Measurements from ENCODE around the gene FAM53B. TPM values are rescaled to one million over a fixed set of nuclear protein-coding genes. Genes with fewer than 3 reads are reported as not detected.
A peak's percentile ranks its signal among the peaks of the same experiment; 100 is the strongest.
"Not testable (repeated sequence)": the region's sequence is repeated elsewhere in the genome, so short reads cannot be mapped to it uniquely, and the experiment has no call there.

The FAM53B gene
- total RNA-seq, 2 experiments from 2014 or later = 8.7 to 9.6 TPM

DNA sequence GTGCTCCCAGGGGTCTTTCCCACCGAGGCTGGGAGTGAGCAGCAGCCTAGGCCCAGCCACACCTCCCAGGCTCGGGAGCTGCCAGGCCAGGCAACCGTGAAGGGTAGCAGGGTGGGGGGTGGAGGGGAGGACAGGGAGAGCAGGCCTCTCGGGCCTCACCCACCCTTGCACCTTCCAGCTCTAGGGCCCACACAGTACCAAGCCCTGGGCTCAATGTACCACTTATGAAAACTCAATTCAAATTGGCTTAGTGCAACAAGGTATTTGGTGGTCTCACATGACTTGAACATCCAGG, 127.4 kb downstream of the FAM53B start:
- no peak overlapping the region for H3K27ac Mint-ChIP-seq
- no peaks in the 10 kb centered on the region for H3K36me3 Mint-ChIP-seq
- peaks cover 40% of the 10 kb centered on the region for H3K4me1 Mint-ChIP-seq
- H3K4me3 Mint-ChIP-seq = no peak overlapping the region
- DNase-seq = no peak
- H3K9me3 Mint-ChIP-seq = no peaks in the 10 kb centered on the region
- no peaks in the 10 kb centered on the region for H3K27me3 Mint-ChIP-seq

DNA sequence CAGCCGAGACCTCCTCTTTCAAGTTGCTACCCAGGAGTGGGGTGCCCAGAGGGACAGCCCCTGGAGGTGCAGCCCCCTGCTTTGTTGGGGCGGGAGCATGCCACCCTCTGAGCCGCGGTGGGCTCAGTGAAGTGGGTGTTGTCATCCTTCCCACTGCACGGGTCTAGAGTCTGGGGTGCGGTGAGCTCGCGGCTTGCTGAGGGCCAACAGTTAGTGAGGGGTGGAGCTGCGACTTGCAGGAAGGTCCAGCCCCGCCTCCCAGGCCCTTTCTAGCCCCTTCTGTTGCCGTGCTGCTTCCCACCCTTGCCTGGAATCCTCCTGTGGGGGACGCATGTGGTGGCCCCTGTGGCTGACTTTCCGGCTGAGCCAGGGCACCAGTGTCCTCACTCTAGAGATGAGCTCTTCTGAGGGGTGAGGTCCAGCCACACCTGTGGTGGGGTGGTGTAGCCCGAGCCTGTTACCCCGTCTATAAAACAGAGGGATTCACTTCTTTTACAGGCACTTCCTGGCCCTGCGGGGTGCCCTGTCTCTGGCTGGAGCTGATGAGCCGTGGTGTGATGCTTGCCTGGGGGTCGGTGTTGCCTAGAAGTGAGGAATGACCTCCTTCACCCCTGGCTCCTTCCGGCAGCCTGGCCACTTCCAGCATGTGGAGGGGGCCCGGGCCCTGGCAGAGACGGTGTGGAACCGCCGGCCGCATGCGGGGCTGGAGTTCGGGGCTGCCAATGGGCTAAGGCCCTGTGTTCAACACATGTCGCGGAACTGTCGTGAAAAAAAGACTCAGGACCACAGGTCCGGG, 127.9 kb downstream of the FAM53B start:
- no peaks in the 10 kb centered on the region for H3K36me3 Mint-ChIP-seq
- no peak overlapping the region for H3K4me3 Mint-ChIP-seq
- no peak overlapping the region for H3K27ac Mint-ChIP-seq
- H3K27me3 Mint-ChIP-seq = no peaks in the 10 kb centered on the region
- no peaks in the 10 kb centered on the region for H3K9me3 Mint-ChIP-seq
- DNase-seq = no peak
- H3K4me1 Mint-ChIP-seq = peaks cover 45% of the 10 kb centered on the region

DNA sequence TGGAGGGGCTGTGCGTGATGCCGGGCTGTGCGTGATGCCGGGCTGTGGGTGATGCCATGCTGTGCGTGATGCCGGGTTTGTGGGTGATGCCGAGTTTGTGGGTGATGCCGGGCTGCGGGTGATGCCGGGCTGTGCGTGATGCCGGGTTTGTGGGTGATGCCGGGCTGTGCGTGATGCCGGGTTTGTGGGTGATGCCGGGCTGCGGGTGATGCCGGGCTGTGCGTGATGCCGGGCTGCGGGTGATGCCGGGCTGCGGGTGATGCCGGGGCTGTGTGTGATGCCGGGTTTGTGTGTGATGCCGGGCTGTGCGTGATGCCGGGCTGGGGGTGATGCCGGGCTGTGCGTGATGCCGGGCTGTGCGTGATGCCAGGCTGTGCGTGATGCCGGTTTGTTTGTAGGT, 128.9 kb downstream of the FAM53B start:
- no peak overlapping the region for H3K27ac Mint-ChIP-seq
- peaks cover 47% of the 10 kb centered on the region for H3K4me1 Mint-ChIP-seq
- H3K4me3 Mint-ChIP-seq = no peak overlapping the region
- H3K36me3 Mint-ChIP-seq = no peaks in the 10 kb centered on the region
- H3K9me3 Mint-ChIP-seq = no peaks in the 10 kb centered on the region
- no peak for DNase-seq
- no peaks in the 10 kb centered on the region for H3K27me3 Mint-ChIP-seq

DNA sequence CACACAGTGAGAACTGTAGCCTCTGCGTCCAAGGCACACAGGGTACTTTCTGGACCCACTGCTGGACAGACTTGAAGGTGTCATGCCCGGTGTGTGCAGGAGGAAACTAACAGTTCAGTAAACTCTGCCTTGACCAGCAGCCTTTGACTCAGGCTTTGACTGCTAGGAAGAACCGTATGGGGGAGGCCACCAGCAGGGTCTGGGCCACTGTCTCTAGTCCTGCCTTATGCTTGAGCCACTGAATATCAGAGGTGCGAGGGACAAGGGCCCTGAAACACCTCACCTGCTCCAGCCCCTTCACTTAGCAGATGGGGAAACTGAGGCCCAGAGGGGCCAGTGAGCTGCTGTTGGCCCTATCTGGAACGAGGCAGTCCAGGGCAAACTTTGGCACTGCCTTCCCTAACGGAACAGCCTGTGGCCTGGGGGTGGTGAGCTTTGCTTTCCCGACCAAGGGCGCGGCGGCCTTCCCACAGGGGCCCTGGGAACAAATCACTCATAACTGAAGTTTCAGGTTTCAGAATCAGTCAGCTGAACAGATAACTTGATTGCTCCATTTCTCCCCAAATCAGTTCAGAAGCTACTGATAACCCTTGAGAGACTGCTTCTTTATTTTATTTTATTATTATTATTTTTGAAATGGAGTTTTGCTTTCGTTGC, 130.0 kb downstream of the FAM53B start:
- H3K9me3 Mint-ChIP-seq = no peaks in the 10 kb centered on the region
- peak; percentile 78 for DNase-seq
- no peak overlapping the region for H3K4me3 Mint-ChIP-seq

DNA sequence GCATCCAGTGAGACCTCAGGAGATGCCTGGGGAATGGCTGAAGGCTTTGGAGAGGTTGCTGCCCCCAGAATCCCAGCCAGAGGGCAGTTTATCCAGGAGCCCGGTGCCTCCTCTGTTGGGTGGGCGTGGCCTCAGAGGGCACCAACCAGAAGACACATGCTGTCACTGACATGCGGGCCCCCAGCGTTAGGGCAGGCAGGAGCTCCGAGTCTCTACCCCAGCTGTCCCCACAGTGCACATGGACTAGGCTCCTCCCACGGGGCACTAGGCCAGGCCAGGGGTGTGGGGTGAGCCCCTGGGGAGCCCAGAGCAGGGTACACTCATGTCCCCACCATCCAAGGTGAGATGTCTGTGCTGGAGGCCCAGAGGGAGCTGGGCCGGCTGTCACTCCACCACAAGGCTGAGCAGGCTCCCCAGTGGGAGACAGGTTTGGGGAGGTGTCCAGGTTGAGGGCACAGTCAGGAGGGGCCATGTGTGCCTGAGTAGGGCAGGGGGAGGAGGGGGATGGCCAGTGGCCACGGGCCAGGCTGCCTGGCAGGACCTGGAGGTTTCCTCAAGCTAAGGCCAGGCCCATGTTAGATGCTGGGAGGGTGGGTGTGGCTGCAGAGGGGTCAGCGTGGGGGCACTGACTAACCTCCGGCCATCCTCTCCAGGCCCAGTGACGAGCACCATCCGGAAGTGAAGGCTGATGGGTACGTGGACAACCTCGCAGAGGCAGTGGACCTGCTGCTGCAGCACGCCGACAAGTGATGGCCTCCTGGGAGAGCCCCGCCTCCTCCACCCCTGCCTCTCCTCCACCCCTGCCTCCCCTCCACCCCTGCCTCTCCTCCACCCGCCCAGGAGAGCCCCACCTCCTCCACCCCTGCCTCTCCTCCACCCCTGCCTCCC, 131.3 kb downstream of the FAM53B start:
- Mint-ChIP-seq H3K36me3 (no peaks in the 10 kb centered on the region), H3K9me3 (no peaks in the 10 kb centered on the region), H3K4me3 (no peak overlapping the region), H3K27me3 (no peaks in the 10 kb centered on the region), H3K27ac (no peak overlapping the region), H3K4me1 (peaks cover 33% of the 10 kb centered on the region)
- peak; percentile 32 for DNase-seq

More for the DNA sequence above, 130.0 kb downstream of the FAM53B start:
- Mint-ChIP-seq H3K27me3 (no peaks in the 10 kb centered on the region), H3K36me3 (no peaks in the 10 kb centered on the region), H3K27ac (no peak overlapping the region), H3K4me1 (peaks cover 39% of the 10 kb centered on the region)

DNA sequence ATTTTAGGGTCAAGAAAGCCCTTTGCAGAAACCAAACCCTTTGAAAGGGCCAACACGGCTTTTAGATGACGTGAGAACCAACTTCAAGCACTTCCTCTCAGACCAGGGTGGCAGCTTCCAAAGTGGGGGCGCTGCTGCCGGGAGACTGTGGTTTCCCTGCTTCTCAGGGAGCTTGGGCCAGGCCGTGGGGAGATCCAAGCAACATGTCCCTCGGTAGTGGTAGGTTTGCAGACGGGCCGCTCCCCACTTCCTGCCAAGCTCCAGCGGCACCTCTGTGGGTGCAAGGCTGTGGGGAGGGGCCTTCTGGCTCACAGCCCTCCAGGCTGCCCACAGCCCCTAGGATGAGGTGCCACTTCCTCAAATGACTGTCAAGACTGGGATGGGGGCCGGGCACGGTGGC, 132.4 kb downstream of the FAM53B start:
- Mint-ChIP-seq H3K4me1 (peaks cover 32% of the 10 kb centered on the region), H3K36me3 (no peaks in the 10 kb centered on the region), H3K27ac (no peak overlapping the region), H3K9me3 (no peaks in the 10 kb centered on the region), H3K4me3 (no peak overlapping the region), H3K27me3 (no peaks in the 10 kb centered on the region)
- DNase-seq = peak; percentile 34

DNA sequence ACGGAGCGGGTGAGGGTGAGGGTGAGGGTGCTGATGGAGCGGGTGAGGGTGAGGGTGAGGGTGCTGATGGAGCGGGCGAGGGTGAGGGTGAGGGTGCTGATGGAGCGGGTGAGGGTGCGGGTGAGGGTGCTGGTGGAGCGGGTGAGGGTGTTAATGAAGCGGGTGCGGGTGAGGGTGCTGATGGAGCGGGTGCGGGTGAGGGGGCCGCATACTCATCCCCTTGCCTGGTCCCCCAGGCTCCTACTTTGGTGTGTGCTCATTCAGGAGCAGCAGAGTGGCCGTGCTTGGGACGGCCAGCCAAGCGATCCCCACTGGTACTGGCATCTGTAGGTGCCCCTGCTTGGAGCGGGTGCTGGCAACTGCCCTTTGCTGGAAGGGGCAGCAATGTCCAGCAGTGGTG, 133.3 kb downstream of the FAM53B start:
- not testable (repeated sequence) for H3K36me3 Mint-ChIP-seq
- H3K4me1 Mint-ChIP-seq = peaks cover 30% of the 10 kb centered on the region

DNA sequence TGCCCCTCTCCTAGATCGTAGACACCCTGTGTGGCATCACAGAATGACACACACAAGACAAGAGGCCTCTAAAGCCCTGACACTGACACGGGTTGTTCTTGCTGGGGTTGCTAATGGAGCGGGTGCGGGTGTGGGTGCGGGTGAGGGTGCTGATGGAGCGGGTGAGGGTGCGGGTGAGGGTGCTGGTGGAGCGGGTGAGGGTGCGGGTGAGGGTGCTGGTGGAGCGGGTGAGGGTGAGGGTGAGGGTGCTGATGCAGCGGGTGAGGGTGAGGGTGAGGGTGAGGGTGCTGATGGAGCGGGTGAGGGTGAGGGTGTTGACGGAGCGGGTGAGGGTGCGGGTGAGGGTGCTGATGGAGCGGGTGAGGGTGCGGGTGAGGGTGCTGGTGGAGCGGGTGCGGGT, 134.0 kb downstream of the FAM53B start:
- H3K9me3 Mint-ChIP-seq, H3K36me3 Mint-ChIP-seq, H3K27ac Mint-ChIP-seq, DNase-seq, H3K27me3 Mint-ChIP-seq, H3K4me3 Mint-ChIP-seq: not testable (repeated sequence)
- H3K4me1 Mint-ChIP-seq = peaks cover 29% of the 10 kb centered on the region

More for the DNA sequence above, 133.3 kb downstream of the FAM53B start:
- H3K27ac Mint-ChIP-seq, H3K4me3 Mint-ChIP-seq, H3K9me3 Mint-ChIP-seq, DNase-seq, H3K27me3 Mint-ChIP-seq: not testable (repeated sequence)

DNA sequence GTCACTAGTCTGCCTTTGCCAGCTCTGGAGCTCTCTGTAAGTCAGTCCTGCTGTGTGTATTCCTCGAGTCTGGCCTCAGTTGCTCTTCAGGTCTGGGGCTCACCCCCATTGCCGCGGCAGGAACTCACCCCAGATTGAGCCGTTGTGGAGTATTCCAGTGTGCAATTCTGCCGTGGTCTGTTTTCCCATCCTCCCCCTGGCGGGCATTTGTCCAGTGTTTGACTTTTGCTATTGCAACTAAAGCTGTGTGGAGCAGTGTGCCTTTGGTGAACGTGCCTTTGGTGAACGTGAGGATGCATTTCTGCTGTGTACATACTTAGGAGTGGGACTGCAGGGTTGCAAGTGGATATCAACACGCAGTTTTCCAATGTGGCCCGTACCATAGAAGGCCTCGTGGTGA, 134.5 kb downstream of the FAM53B start:
- H3K36me3 Mint-ChIP-seq = no peaks in the 10 kb centered on the region
- no peak overlapping the region for H3K4me3 Mint-ChIP-seq
- H3K27ac Mint-ChIP-seq = no peak overlapping the region
- H3K27me3 Mint-ChIP-seq = no peaks in the 10 kb centered on the region
- H3K9me3 Mint-ChIP-seq = no peaks in the 10 kb centered on the region
- DNase-seq = no peak
- H3K4me1 Mint-ChIP-seq = peaks cover 27% of the 10 kb centered on the region

DNA sequence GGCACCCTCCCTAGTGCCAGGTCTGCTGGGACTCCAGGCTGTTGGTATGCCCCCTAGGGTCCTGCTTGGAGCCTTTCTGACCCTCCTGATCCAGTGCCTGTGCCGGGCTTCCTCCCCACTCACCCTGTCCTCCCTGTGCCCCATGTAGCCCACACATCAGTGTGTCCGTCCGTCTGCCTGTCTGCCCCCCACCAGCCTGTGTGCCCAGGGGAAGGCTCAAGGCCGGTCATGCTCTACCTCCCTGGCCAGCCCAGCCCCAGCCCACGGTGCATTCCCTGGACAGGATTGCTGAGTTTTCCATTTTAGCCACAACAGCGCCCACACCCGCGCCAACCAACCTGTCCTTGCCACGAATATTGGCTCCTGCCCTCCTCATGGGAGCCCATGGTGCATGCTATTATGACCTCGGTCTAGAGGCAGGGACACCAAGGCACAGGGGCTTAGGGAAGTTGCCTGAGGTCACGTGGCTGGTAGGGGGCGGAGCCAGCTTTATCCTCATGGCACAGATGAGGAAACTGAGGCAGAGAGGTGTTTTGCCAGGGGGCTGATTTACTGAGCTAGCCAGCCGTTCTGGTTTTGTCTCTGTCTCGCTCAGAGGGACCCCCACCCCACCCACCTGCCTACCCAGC, 136.0 kb downstream of the FAM53B start:
- no peak for DNase-seq
- Mint-ChIP-seq H3K27ac (no peak overlapping the region), H3K4me3 (no peak overlapping the region), H3K27me3 (no peaks in the 10 kb centered on the region), H3K4me1 (peaks cover 16% of the 10 kb centered on the region), H3K9me3 (no peaks in the 10 kb centered on the region), H3K36me3 (no peaks in the 10 kb centered on the region)

DNA sequence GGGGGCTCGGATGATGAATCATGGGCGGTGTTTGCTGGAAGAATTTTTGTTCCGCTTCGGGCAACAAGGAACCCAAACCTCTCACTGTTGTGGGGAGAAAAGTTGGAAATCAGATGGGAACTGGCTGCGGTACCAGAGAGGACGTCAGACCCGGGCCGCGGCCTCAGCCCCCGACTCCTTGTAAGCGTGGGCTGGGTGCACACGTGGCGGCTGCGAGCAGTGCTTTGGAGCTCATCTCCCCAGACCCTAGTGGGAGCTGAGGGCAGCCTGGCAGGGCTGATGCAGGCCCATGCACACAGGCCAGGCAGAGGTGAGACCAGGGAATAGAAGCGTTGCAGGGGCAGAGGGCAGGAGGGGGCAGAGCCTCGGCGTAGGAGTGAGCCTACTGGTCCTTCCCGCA, 136.5 kb downstream of the FAM53B start:
- Mint-ChIP-seq H3K9me3 (no peaks in the 10 kb centered on the region), H3K27me3 (no peaks in the 10 kb centered on the region), H3K27ac (no peak overlapping the region), H3K4me3 (no peak overlapping the region), H3K4me1 (peaks cover 16% of the 10 kb centered on the region), H3K36me3 (no peaks in the 10 kb centered on the region)
- no peak for DNase-seq

DNA sequence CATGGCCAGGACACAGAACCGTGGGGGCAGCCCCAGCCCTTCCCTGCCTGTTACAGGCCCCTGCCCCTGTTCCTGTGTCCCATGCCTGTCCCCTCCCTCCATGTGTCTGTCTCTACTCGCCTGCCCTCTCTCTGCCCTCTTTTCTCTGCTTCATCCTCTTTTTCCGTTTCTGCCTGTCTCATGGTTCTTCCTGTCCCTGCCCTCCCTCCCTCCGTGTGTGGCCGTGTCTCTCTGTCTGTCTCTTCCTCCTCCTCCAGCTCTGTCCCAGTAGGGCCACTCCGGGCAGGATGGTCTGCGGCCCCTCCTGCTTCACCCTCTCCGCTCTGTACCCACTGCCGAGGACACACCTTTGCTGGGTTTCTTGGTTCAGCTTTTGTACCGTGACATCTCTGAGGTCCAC, 137.4 kb downstream of the FAM53B start:
- no peak overlapping the region for H3K4me3 Mint-ChIP-seq
- H3K27ac Mint-ChIP-seq = no peak overlapping the region
- no peaks in the 10 kb centered on the region for H3K27me3 Mint-ChIP-seq
- no peaks in the 10 kb centered on the region for H3K36me3 Mint-ChIP-seq
- peaks cover 9% of the 10 kb centered on the region for H3K4me1 Mint-ChIP-seq
- no peaks in the 10 kb centered on the region for H3K9me3 Mint-ChIP-seq
- DNase-seq = no peak

DNA sequence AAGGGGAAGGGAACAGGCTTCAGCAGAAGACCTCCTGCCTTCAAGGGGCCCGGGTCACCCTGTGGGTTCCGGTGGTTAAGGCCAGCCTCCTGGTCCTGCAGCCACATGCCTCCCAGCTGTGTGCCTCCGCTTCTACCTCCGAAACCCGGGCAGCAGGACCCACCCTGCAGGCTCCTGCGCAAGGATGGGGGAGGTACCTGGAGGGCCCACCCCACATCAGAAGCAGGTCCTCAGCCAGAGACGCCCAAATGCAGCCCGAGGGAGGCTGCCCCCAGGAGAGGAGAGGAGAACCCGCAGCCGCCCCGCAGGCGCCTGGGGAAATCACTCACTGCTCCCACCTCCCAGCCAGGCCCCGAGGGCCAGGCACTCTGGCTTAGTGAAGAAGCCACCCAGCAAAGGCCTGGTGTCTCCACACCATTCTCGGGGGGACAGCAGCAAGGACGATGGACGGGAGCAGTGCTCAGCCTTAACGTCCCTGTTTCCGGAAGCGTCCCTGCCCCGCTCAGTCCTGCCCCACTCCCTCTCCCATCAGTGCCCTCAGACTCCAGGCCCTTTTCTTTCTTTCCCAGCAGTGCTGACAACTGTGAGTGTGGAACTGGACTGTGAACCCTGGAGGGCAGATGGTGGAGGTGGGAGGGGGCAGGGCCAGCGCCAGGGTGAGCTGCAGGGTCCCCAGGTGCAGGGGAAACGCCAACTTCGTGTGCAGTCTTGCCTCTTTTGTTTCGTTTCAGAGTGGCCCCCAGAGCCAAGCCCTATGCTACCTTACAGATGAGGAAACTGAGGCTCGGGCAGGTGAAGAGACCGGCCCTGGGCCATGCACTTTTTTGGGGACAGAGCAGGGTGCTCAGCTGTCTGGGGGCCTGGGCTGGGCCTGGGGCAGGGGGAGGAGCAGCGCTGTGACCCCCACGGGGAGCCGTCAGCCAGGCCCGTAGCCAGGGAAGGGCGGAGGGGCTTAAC, 138.0 kb downstream of the FAM53B start:
- Mint-ChIP-seq H3K27ac (no peak overlapping the region), H3K4me1 (peaks cover 2% of the 10 kb centered on the region), H3K27me3 (no peaks in the 10 kb centered on the region), H3K4me3 (no peak overlapping the region), H3K9me3 (no peaks in the 10 kb centered on the region), H3K36me3 (no peaks in the 10 kb centered on the region)
- DNase-seq = no peak

DNA sequence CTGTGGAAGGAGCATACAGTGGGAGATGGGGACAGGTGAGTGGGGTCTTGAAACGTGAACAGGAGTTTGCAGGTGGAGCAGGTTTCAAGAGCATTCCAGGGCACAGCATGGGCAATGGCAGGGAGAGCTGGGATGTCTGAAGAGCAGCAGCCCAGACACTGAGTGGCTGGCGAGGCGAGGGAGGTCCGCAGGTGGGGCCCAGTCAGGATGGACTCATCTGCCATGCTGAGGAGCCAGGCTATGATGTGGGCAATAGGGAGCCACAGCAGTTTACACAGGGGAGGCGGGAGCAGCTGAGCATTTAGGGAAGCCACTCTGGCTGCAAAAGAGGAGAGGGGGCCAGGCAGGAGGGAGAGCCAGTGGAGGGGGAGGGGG, 138.7 kb downstream of the FAM53B start:
- H3K4me1 Mint-ChIP-seq = no peaks in the 10 kb centered on the region
- no peak for DNase-seq
- peak overlapping the region; percentile 6 for H3K27ac Mint-ChIP-seq
- H3K9me3 Mint-ChIP-seq = no peaks in the 10 kb centered on the region
- no peaks in the 10 kb centered on the region for H3K36me3 Mint-ChIP-seq
- H3K27me3 Mint-ChIP-seq = no peaks in the 10 kb centered on the region
- no peak overlapping the region for H3K4me3 Mint-ChIP-seq

All from activated naive CD8-positive, alpha-beta T cell treated with anti-CD3 and anti-CD28 coated beads for 36 hours (primary cell).